K562 (cell line): ENCODE measurements around the gene PPP1R14B. TPM values are rescaled to one million over a fixed set of nuclear protein-coding genes. Genes with fewer than 3 reads are reported as not detected.

Experiments
- ELK3 ChIP-seq: fragments of 450-650 bp; formaldehyde crosslinking; IDR thresholded peaks from 2 replicates; pipeline ENCODE4 v1.4.0; 2020; ENCODE audit warnings: mild to moderate bottlenecking
- EP300 ChIP-seq: IDR thresholded peaks from 2 replicates; pipeline ENCODE4 v1.6.1; 2012; ENCODE audit warnings: low read length, improper control_type of control experiment
- HDAC3 ChIP-seq: fragments of 450-650 bp; IDR thresholded peaks from 2 replicates; pipeline ENCODE4 v1.6.1; 2018; ENCODE audit warnings: borderline replicate concordance, mild to moderate bottlenecking, moderate library complexity; ENCODE audit not compliant: partially characterized antibody
- HNRNPUL1 ChIP-seq: fragments of 200-400 bp; formaldehyde crosslinking; IDR thresholded peaks from 2 replicates; pipeline ENCODE4 v1.6.1; 2017; ENCODE audit warnings: low read length
- MCM5 ChIP-seq: fragments of 450-650 bp; IDR thresholded peaks from 2 replicates; pipeline ENCODE4 v1.6.1; 2016; ENCODE audit warnings: low read depth
- NFIC ChIP-seq: fragments of 450-650 bp; IDR thresholded peaks from 2 replicates; pipeline ENCODE4 v1.6.1; 2017; ENCODE audit warnings: mild to moderate bottlenecking, inconsistent platforms
- PATZ1 ChIP-seq: fragments of 250-450 bp; sonication (Bioruptor Pico); IDR thresholded peaks from 2 replicates; pipeline ENCODE4 v1.5.0; 2020; ENCODE audit warnings: mild to moderate bottlenecking, borderline replicate concordance
- SIX5 ChIP-seq, 2 experiments: IDR thresholded peaks; 2 replicates each; pipeline ENCODE4 v1.6.1; 2011; ENCODE audit warnings: low read length in 2 of 2, borderline replicate concordance in 1 of 2, low read depth in 1 of 2, mild to moderate bottlenecking in 1 of 2, moderate library complexity in 1 of 2; ENCODE audit not compliant: insufficient read depth in 1 of 2
- ZNF217 ChIP-seq: sonication (generic); formaldehyde crosslinking; IDR thresholded peaks from 2 replicates; pipeline ENCODE4 v1.8.0; 2022; ENCODE audit warnings: mild to moderate bottlenecking, missing genetic modification reagents
- ZNF75A ChIP-seq: fragments of 450-650 bp; formaldehyde crosslinking; IDR thresholded peaks from 2 replicates; pipeline ENCODE4 v1.4.0; 2020; ENCODE audit warnings: mild to moderate bottlenecking
- polyA plus RNA-seq, 8 experiments: library from polyadenylated mRNA; depleted of rRNA in 4 of 8; stranded (reverse) in 5 of 8; unstranded in 3 of 8; fragments of >200 nt; fragmentation: Nextera tagmentation in 2 of 8; fragmentation: Illumina TruSeq in 1 of 8; extraction: Ambion mirVana in 2 of 8; extraction: Trizol in 1 of 8; gene quantifications; 2 replicates each; pipeline versions ENCODE4 v1.2.1 to v1.2.3, GENCODE V29; 2011 to 2014; ENCODE audit warnings: inconsistent platforms in 1 of 8, missing spikeins in 1 of 8
- total RNA-seq, 7 experiments: library from RNA; depleted of rRNA in 6 of 7; stranded (reverse); fragments of >200 nt in 6 of 7; fragmentation: Illumina TruSeq in 2 of 7; extraction: Trizol in 2 of 7; gene quantifications; 2 replicates each; pipeline versions ENCODE4 v1.2.1 to v1.2.3, GENCODE V29; 2011 to 2021; ENCODE audit warnings: low replicate concordance in 1 of 7
- TF ChIP-seq, protein P1 (sequence below): sonication (generic); formaldehyde crosslinking; IDR thresholded peaks from 2 replicates; pipeline ENCODE4 v1.8.0; 2022; ENCODE audit warnings: mild to moderate bottlenecking, missing genetic modification reagents
- TF ChIP-seq, protein P2 (sequence below): fragments of 450-650 bp; IDR thresholded peaks from 2 replicates; pipeline ENCODE4 v1.6.1; 2017; ENCODE audit warnings: mild to moderate bottlenecking, moderate library complexity
- TF ChIP-seq, protein P3 (sequence below): fragments of 250-450 bp; sonication (Bioruptor Pico); IDR thresholded peaks from 2 replicates; pipeline ENCODE4 v1.5.0; 2020; ENCODE audit warnings: mild to moderate bottlenecking
- TF ChIP-seq, protein P4 (sequence below), 3 experiments: fragments of 200-800 bp in 1 of 3; sonication (Bioruptor generic) in 1 of 3; sonication (generic) in 1 of 3; formaldehyde crosslinking in 1 of 3; IDR thresholded peaks; 2 replicates each; pipeline versions ENCODE4 v1.6.1 to v1.8.0; 2016 to 2022; ENCODE audit warnings: mild to moderate bottlenecking in 2 of 3, missing compliant biosample characterization in 2 of 3, missing genetic modification characterization in 2 of 3, missing genetic modification reagents in 1 of 3

PPP1R14B gene
- total and polyA plus RNA-seq, 9 of the 15 experiments (the other 6 are each of a cell fraction or from before 2014, with no cell fraction given): 7.7 to 566 (median 212) TPM

- TF ChIP-seq, protein P1, sequence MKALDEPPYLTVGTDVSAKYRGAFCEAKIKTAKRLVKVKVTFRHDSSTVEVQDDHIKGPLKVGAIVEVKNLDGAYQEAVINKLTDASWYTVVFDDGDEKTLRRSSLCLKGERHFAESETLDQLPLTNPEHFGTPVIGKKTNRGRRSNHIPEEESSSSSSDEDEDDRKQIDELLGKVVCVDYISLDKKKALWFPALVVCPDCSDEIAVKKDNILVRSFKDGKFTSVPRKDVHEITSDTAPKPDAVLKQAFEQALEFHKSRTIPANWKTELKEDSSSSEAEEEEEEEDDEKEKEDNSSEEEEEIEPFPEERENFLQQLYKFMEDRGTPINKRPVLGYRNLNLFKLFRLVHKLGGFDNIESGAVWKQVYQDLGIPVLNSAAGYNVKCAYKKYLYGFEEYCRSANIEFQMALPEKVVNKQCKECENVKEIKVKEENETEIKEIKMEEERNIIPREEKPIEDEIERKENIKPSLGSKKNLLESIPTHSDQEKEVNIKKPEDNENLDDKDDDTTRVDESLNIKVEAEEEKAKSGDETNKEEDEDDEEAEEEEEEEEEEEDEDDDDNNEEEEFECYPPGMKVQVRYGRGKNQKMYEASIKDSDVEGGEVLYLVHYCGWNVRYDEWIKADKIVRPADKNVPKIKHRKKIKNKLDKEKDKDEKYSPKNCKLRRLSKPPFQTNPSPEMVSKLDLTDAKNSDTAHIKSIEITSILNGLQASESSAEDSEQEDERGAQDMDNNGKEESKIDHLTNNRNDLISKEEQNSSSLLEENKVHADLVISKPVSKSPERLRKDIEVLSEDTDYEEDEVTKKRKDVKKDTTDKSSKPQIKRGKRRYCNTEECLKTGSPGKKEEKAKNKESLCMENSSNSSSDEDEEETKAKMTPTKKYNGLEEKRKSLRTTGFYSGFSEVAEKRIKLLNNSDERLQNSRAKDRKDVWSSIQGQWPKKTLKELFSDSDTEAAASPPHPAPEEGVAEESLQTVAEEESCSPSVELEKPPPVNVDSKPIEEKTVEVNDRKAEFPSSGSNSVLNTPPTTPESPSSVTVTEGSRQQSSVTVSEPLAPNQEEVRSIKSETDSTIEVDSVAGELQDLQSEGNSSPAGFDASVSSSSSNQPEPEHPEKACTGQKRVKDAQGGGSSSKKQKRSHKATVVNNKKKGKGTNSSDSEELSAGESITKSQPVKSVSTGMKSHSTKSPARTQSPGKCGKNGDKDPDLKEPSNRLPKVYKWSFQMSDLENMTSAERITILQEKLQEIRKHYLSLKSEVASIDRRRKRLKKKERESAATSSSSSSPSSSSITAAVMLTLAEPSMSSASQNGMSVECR (CRISPR knock-in tag): no peak
- TF ChIP-seq, protein P2, sequence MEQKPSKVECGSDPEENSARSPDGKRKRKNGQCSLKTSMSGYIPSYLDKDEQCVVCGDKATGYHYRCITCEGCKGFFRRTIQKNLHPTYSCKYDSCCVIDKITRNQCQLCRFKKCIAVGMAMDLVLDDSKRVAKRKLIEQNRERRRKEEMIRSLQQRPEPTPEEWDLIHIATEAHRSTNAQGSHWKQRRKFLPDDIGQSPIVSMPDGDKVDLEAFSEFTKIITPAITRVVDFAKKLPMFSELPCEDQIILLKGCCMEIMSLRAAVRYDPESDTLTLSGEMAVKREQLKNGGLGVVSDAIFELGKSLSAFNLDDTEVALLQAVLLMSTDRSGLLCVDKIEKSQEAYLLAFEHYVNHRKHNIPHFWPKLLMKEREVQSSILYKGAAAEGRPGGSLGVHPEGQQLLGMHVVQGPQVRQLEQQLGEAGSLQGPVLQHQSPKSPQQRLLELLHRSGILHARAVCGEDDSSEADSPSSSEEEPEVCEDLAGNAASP: no peak
- no peak for TF ChIP-seq ZNF75A (CRISPR knock-in tag)
- TF ChIP-seq ZNF217: no peak
- no peak for TF ChIP-seq HDAC3
- TF ChIP-seq EP300: peak; percentile 51; the same call in 1 of the 2 replicates
- TF ChIP-seq ELK3: no peak
- no peak; the same call in 1 of the 2 replicates for TF ChIP-seq NFIC
- TF ChIP-seq PATZ1 (CRISPR knock-in tag): no peak
- TF ChIP-seq HNRNPUL1: no peak
- no peak for TF ChIP-seq SIX5 (IDR thresholded peaks at IDR 0.05; ENCODE audit: borderline replicate concordance in 1 of 2, insufficient read depth in 1 of 2, low read depth in 1 of 2, low read length in 2 of 2)
- TF ChIP-seq, protein P3, sequence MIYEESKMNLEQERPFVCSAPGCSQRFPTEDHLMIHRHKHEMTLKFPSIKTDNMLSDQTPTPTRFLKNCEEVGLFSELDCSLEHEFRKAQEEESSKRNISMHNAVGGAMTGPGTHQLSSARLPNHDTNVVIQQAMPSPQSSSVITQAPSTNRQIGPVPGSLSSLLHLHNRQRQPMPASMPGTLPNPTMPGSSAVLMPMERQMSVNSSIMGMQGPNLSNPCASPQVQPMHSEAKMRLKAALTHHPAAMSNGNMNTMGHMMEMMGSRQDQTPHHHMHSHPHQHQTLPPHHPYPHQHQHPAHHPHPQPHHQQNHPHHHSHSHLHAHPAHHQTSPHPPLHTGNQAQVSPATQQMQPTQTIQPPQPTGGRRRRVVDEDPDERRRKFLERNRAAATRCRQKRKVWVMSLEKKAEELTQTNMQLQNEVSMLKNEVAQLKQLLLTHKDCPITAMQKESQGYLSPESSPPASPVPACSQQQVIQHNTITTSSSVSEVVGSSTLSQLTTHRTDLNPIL (CRISPR knock-in tag): no peak
- TF ChIP-seq MCM5: no peak
- TF ChIP-seq, protein P4, sequence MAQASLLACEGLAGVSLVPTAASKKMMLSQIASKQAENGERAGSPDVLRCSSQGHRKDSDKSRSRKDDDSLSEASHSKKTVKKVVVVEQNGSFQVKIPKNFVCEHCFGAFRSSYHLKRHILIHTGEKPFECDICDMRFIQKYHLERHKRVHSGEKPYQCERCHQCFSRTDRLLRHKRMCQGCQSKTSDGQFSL (CRISPR knock-in tag; IDR thresholded peaks at IDR 0.05): no peak
- TF ChIP-seq, protein P4 (tag; IDR thresholded peaks at IDR 0.05): no peak
Observed at GRCh38 chr11:64268025-64268892, 21.5 kb upstream of the PPP1R14B start (continued).
